C4-2B (cell line): ENCODE measurements around the gene GHDC.
A peak's percentile ranks its signal among the peaks of the same experiment; 100 is the strongest.

ENCODE experiments used
- H3K27ac ChIP-seq: fragments of 450-650 bp; 2 replicates; pipeline ENCODE4 v1.5.1; 2017
- ZFX ChIP-seq: fragments of 450-650 bp; IDR thresholded peaks from 2 replicates; pipeline ENCODE4 v1.6.1; 2017
- TF ChIP-seq, protein P1 (sequence below): fragments of 450-650 bp; conservative IDR thresholded peaks from 2 replicates; pipeline ENCODE4 v1.5.1; 2017; ENCODE audit warnings: mild to moderate bottlenecking

The GHDC gene

DNA sequence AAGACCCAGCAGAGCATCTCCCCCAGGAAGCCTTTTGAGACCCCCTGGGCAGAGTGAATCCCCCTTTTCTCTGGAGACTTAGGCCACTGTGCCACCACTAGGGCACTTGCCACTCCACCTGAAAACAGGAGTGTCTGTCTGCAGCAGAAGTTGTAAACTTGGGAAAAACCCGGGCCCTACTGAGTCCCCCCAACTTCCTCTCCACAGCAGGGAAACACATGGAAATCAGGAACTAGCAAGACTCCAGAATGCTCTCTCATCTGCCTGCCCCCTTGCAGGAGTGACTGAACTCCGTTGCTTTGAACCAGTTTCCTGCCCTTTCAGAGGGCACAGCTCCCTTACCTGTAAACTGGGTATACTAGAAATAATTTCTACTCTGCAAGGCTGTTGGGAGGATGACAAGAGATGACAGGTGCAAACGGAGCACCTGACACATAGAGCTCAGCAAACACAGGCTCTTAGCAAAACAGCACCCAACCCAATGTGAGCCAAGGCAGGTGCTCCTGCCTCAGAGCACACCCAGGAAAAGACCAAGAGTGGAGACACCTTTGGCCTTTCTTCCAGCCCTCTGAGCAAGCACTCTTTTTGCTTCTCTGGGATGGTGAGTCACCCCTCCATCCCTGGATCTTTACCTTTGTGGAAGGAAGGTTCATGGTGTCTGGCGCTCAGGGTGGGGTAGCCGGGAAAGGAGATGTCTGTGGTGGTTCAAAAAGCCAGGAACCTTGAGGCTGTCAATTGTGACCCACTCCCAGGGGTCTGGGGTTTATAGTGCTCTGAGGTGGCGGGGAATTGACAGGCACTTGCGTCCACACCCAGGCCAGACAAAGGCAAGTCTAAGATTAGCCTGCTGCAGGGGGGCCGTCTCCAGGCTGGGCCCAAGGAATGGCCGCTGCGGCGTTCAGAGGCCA lies 9.3 kb downstream of the GHDC start, which contains the start of gene HCRT:
Gene HCRT, minus strand, starts transcription at position 740 of the 908 bp plus-strand sequence. Its CDS starts 87 bp downstream, at position 653.
- TF ChIP-seq ZFX = no peak
- TF ChIP-seq, protein P1, sequence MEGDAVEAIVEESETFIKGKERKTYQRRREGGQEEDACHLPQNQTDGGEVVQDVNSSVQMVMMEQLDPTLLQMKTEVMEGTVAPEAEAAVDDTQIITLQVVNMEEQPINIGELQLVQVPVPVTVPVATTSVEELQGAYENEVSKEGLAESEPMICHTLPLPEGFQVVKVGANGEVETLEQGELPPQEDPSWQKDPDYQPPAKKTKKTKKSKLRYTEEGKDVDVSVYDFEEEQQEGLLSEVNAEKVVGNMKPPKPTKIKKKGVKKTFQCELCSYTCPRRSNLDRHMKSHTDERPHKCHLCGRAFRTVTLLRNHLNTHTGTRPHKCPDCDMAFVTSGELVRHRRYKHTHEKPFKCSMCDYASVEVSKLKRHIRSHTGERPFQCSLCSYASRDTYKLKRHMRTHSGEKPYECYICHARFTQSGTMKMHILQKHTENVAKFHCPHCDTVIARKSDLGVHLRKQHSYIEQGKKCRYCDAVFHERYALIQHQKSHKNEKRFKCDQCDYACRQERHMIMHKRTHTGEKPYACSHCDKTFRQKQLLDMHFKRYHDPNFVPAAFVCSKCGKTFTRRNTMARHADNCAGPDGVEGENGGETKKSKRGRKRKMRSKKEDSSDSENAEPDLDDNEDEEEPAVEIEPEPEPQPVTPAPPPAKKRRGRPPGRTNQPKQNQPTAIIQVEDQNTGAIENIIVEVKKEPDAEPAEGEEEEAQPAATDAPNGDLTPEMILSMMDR = no peak
- no peak within 1 kb of the TSS for H3K27ac ChIP-seq

DNA sequence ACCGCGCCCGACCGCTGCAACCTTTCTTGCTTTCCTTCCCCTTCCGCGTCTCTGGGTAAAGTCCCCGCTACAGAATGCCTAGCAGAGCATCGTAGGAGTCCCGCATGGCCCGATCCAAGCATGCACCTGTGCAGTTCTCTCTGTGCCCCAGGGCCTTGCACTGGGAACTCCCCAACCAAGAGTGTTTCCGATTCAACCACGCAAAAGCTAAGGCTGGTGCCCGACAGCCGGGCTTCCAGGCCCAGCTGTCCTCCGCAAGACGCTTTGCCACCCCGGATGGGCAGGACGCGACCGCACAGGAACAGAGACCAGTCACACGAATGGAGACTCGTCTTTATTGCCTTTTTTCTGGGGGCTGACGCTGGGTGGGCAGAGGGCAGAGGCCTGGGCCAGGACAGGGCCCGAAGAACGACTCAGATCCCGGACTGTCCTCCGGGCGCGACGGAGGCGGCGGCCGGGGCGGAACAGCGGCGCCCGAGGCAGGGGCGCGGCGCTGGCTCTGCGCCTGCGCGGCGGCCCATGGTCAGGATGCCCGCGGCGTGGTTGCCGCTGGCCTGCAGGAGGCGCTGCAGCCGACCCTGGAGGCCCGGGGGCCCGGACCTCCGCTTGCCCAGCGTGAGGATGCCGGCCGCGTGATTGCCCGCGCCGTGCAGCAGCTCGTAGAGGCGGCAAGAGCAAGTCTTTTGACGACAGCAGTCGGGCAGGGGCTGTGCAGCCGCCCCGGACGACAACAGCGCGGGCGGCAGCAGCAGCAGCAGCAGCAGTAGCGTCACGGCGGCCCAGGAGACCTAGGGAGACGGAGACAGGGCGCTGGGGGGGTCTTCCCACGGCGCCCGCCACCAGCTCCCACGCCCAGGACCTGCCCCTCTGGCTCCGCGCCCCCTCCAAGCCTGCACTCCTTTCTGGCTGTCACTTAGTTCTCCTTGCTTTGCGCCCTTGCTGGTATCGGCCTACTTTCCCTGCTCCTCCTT lies 10.3 kb downstream of the GHDC start:
- no peak overlapping the region for H3K27ac ChIP-seq
- TF ChIP-seq ZFX = no peak
- TF ChIP-seq, protein P1 = peak; percentile 95

DNA sequence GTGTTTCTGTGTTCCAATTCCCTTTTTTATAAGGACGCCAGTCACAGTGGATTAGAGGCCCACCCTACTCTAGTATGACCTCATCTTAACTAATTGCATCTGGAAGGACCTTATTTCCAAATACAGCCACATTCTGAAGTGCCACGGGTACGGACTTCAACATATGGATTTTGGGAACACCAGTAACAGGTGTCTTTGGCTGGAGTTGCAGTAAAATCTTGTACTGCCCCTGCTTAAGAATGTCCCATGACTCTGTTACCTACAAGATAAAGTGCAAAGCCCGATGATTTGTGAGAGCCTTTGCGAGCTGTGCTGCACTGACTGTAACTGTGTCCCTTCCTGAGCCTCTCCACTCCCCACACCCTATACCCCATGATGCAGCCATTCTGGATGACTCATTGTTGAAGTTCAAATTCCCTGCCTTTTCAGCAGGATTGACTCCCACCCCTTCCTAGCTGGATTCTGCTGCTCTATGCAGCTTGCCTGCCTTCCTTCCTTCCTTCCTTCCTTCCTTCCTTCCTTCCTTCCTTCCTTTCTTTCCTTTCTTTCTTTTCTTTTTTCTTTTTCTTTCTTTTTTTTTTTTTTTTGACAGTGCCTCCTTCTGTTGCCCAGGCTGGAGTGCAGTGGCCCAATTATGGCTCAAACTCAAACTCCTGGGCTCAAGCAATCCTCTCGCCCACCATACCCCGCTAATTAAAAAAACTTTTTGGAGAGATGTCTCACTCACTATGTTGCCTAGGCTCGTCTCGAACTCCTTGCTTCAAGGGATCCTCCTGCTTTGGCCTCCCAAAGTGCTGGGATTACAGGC lies 11.2 kb downstream of the GHDC start:
- TF ChIP-seq, protein P1 = no peak
- no peak for TF ChIP-seq ZFX
- H3K27ac ChIP-seq = no peak overlapping the region

DNA sequence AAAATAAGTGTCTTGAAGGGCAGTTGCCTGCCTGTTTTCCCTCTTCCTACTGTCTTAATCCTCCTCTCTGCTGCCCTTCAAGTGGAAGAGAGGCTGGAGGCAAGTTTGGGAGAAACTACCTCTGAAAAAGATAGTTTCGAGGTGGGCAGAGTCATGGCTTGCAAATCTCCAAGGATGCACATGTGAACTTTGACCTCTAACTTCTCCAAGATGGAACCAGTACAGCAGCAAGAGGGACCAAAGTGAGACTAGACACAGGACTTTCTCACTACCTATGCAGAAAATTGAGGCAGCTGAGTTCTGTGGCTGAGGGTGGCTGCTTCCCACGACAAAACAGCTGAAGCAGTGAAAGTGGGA lies 12.5 kb downstream of the GHDC start:
- no peak overlapping the region for H3K27ac ChIP-seq
- no peak for TF ChIP-seq ZFX
- TF ChIP-seq, protein P1 = no peak

DNA sequence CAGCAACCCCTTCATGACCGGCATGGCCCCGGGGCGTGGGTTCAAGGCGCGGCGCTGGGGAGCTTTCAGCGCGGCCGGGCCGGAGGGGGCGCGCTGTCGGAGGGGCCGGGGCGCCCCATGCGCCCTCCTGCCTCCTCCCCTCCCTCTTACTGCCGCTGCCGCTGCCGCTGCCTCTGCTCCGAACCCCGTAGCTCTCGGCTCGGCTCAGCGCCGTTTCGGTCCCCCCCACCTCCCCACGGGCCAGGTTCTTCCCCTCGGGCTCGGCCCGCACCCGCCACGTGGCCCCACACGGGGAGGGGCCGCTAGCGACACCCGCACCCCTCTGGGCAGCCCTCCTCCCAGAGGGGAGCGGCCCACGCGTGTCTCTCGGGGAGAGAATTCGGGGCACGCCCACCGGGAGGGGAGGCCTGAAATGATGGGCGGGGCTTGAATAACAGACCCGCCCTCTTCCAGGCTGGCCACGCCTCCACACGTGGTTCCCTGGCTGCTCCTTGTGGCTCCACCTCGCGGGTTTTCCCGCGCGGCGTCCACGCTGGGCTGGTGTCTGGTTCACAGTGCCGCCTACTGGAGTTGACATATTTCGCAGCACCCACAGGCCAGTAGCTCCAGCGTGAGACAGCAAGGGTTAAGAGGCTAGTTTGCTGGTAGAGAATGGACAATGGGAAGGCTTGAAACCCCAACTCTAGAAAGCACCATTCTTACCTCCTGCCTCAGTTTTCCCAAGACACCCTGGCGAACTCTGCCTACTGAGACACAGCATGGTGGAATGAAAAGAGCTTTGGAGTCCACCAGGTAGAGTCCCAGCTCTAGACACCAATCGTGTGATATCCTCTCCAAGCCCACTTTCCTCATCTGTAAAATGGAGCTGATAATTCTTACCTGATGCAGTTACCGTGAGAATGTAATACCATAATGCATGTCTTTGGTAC lies 13.1 kb downstream of the GHDC start, which contains the start of gene KCNH4:
Gene KCNH4, minus strand, starts transcription at position 221 of the 929 bp plus-strand sequence. Its CDS starts 197 bp downstream, at position 24.
- H3K27ac ChIP-seq = no peak within 1 kb of the TSS
- no peak for TF ChIP-seq ZFX
- TF ChIP-seq, protein P1 = peak; percentile 84

DNA sequence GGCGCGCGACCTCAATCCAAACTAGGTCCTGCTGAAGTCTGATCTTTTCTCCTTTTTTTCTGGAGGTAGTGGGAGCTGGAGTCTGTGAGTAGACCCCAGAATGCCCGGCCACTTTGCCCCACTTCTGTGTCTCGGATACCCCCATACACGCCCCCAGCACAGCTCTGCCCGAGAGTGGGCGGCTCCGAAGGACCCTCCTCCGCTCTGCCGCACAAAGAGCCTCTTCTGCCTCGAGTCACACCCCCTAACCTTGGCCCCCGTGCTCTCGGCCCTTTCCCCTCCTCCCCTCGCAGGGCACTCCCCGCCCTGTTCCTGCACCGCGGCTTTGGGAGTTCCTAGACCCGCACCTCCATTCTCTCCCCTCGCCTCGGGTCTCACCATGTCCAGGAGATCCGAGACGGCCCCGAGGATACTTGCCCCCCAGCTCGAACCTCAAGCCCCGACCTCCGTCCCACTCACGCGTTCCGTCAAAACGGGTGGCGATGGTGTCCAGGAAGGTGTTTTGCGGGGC lies 13.8 kb downstream of the GHDC start:
- TF ChIP-seq ZFX = no peak
- TF ChIP-seq, protein P1 = no peak
- H3K27ac ChIP-seq = no peak overlapping the region
